ENCODE results near the gene ATL1. TPM values are rescaled to one million over a fixed set of nuclear protein-coding genes. Genes with fewer than 3 reads are reported as not detected.

ATL1 gene
- total and polyA plus RNA-seq, 2 of the 4 experiments (the other 2 are of a cell fraction), result 6.0 to 12.2 TPM

GRCh38 chr14:50616275-50616674 lies 56.3 kb downstream of the ATL1 start:
- Histone ChIP-seq H3K36me3 (ENCODE audit: control insufficient read depth, insufficient read depth, low read length) (no peaks in the 10 kb centered on the region), H3K18ac (ENCODE audit: low read depth, low read length) (no peak overlapping the region), H4K8ac (ENCODE audit: low read depth in 2 of 2, low read length in 2 of 2) (no peak overlapping the region), H3K9me3 (ENCODE audit: control insufficient read depth, insufficient read depth, low read length) (no peaks in the 10 kb centered on the region), H3K79me1 (ENCODE audit: low read depth in 1 of 2, low read length in 2 of 2) (no peaks in the 10 kb centered on the region), H4K91ac (ENCODE audit: insufficient read depth, low read depth, low read length) (no peak overlapping the region), H3K9ac (ENCODE audit: low read depth, low read length) (no peak overlapping the region), H3K23ac (ENCODE audit: low read depth, low read length) (no peak overlapping the region), H2BK20ac (ENCODE audit: low read depth, low read length) (no peak overlapping the region), H2AFZ (replicated peaks; ENCODE audit: low read length, poor library complexity) (no peak overlapping the region), H3K14ac (replicated peaks; ENCODE audit: low read depth, low read length) (no peak overlapping the region), H2AK9ac (replicated peaks; ENCODE audit: low read depth, low read length, poor library complexity) (no peak overlapping the region), H4K5ac (ENCODE audit: low read depth, low read length) (no peak overlapping the region), H4K20me1 (ENCODE audit: insufficient read depth, low read length) (no peaks in the 10 kb centered on the region), H2BK120ac (ENCODE audit: low read depth, low read length) (no peak overlapping the region), H2BK15ac (ENCODE audit: low read depth, low read length) (no peak overlapping the region), H2BK5ac (ENCODE audit: low read depth, low read length, poor library complexity, severe bottlenecking) (no peak overlapping the region), H3K4ac (ENCODE audit: low read depth, low read length) (no peak overlapping the region), H3K4me1 (ENCODE audit: control insufficient read depth, insufficient read depth, low read length) (no peaks in the 10 kb centered on the region), H2AK5ac (ENCODE audit: low read depth, low read length) (no peak overlapping the region), H3K9me1 (ENCODE audit: insufficient read depth, low read length) (no peaks in the 10 kb centered on the region), H3K56ac (ENCODE audit: extremely low read depth, insufficient read depth, low read length) (no peak overlapping the region), H3K4me3 (ENCODE audit: insufficient read depth, low read depth, low read length) (no peak overlapping the region), H3K4me2 (ENCODE audit: low read depth, low read length) (no peak overlapping the region), H3K27ac (ENCODE audit: insufficient read depth, low read length) (no peak overlapping the region), H3K27me3 (ENCODE audit: control insufficient read depth, insufficient read depth, low read length) (no peaks in the 10 kb centered on the region)
- ChIA-PET POLR2A (ENCODE audit: unreplicated experiment) (no interaction called here), CTCF (interaction anchor here (2.2 kb wide), 1 partner anchor 244 kb away, joined by 8 read pairs; no protein-coding TSS in a partner anchor)
- no peak for ATAC-seq (ENCODE audit: low read depth)
- TF ChIP-seq ELK1 (IDR thresholded peaks at IDR 0.05; ENCODE audit: borderline replicate concordance, low read depth, low read length), result no peak
- no peak for TF ChIP-seq MAFK (IDR thresholded peaks at IDR 0.05; ENCODE audit: low read depth, low read length)
- TF ChIP-seq POLR2A (IDR thresholded peaks at IDR 0.05; ENCODE audit: low read depth, low read length), result no peak
- no peak for TF ChIP-seq RFX5 (IDR thresholded peaks at IDR 0.05; ENCODE audit: low read depth, low read length)
- TF ChIP-seq BHLHE40 (IDR thresholded peaks at IDR 0.05; ENCODE audit: low read depth, low read length), result no peak
- TF ChIP-seq CTCF (conservative IDR thresholded peaks at IDR 0.05; ENCODE audit: low read depth, low read length), result no peak
- no peak for TF ChIP-seq SMC3 (IDR thresholded peaks at IDR 0.05; ENCODE audit: low read depth, low read length)
- TF ChIP-seq NFE2L2 (IDR thresholded peaks at IDR 0.05; ENCODE audit: low read depth, low read length), result no peak
- no peak for TF ChIP-seq RAD21 (IDR thresholded peaks at IDR 0.05; ENCODE audit: low read length)
- TF ChIP-seq RCOR1 (IDR thresholded peaks at IDR 0.05; ENCODE audit: insufficient replicate concordance, low read length), result no peak
- TF ChIP-seq MXI1 (IDR thresholded peaks at IDR 0.05; ENCODE audit: borderline replicate concordance, low read depth, low read length), result no peak
- no peak for TF ChIP-seq CEBPB (IDR thresholded peaks at IDR 0.05; ENCODE audit: low read depth, low read length)
- no peak for TF ChIP-seq CHD1 (IDR thresholded peaks at IDR 0.05; ENCODE audit: low read depth, low read length)
- TF ChIP-seq FOS (IDR thresholded peaks at IDR 0.05; ENCODE audit: low read depth, low read length), result no peak
- intact Hi-C loops (cut with micrococcal nuclease), result no loop called here
- in situ Hi-C loops (cut with MboI; ENCODE audit: low sequenced_read_pairs), result no loop called here
- DNase-seq, result no peak
- no TSS peak for BruUV-seq (replicated peaks)
- no CpG with 5 or more reads among the region's 2 CpGs for WGBS, 2 experiments (ENCODE audit: extremely low coverage in 2 of 2, insufficient read length in 1 of 2)
- dilution Hi-C loops (cut with HindIII; ENCODE audit: low sequenced_read_pairs, unreplicated experiment), result no loop called here

Measured in IMR-90 (cell line).